Measurements from ENCODE around the gene RAB6C.
"Not testable (repeated sequence)": the region's sequence is repeated elsewhere in the genome, so short reads cannot be mapped to it uniquely, and the experiment has no call there.

The RAB6C gene

GRCh38 chr2:130025931-130026330 lies 46.5 kb downstream of the RAB6C start:
- H3K9ac ChIP-seq (ENCODE audit: low read length); H3K18ac ChIP-seq (ENCODE audit: low read depth in 1 of 2, low read length in 2 of 2); H2BK120ac ChIP-seq (ENCODE audit: low read depth, low read length); H3K4ac ChIP-seq (ENCODE audit: low read depth in 1 of 2, low read length in 2 of 2); H2BK15ac ChIP-seq (ENCODE audit: low read depth, poor library complexity, severe bottlenecking); H3K79me1 ChIP-seq (replicated peaks; ENCODE audit: low read length, poor library complexity, severe bottlenecking); H4K8ac ChIP-seq (ENCODE audit: low read length); H3K4me2 ChIP-seq (ENCODE audit: low read length, poor library complexity, severe bottlenecking); H2BK12ac ChIP-seq (ENCODE audit: low read length in 2 of 2); H3K4me1 ChIP-seq (ENCODE audit: control insufficient read depth, insufficient read depth, low read depth, low read length); H2AFZ ChIP-seq (ENCODE audit: low read depth, low read length); H3K23ac ChIP-seq (ENCODE audit: low read length in 2 of 2); H3K27ac ChIP-seq (ENCODE audit: low read length, poor library complexity, severe bottlenecking); H3K4me3 ChIP-seq (ENCODE audit: insufficient read depth in 1 of 2, low read depth in 1 of 2, low read length in 2 of 2); H4K91ac ChIP-seq (ENCODE audit: low read length); H3K36me3 ChIP-seq (ENCODE audit: control insufficient read depth in 1 of 2, insufficient read depth in 2 of 2, low read depth in 1 of 2, low read length in 2 of 2); H2AK5ac ChIP-seq (ENCODE audit: low read length, severe bottlenecking); H3K14ac ChIP-seq (ENCODE audit: low read length in 2 of 2); H2BK5ac ChIP-seq (ENCODE audit: low read depth, low read length, poor library complexity, severe bottlenecking); H3K27me3 ChIP-seq (ENCODE audit: control insufficient read depth in 1 of 2, insufficient read depth in 1 of 2, low read length in 2 of 2); DNase-seq; H3K9me3 ChIP-seq (ENCODE audit: control insufficient read depth, low read length): not testable (repeated sequence)
- whole genome bisulfite sequencing: 77% methylated on average over 1 of the region's 1 CpG
